Head of caudate nucleus (tissue), 42 donors: ENCODE results near the gene CIDEA.
"Not testable (repeated sequence)": the region's sequence is repeated elsewhere in the genome, so short reads cannot be mapped to it uniquely, and the experiment has no call there.

Experiments used
- DNase-seq, 42 donors: peaks; one replicate each; pipeline versions ENCODE4 v3.0.0 to v3.0.0-alpha.2; 2020 to 2021; ENCODE audit warnings: mixed read lengths in 7 of 42
- intact Hi-C: fragments of 100-400 bp; cut with DNase I; formaldehyde crosslinking; loops from one replicate; pipeline ENCODE4 v1.15.0; 2022

CIDEA gene, protein sequence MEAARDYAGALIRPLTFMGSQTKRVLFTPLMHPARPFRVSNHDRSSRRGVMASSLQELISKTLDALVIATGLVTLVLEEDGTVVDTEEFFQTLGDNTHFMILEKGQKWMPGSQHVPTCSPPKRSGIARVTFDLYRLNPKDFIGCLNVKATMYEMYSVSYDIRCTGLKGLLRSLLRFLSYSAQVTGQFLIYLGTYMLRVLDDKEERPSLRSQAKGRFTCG

GRCh38 chr18:12254136-12254819 is at the start of gene CIDEA:
Gene CIDEA (plus strand): TSS chr18:12254361. CDS start chr18:12254384, 23 bp downstream.
- intact Hi-C loops, result no loop called here
- peak in 16 of 42 donors; percentile 19 to 58 (median 36) for DNase-seq

GRCh38 chr18:12208296-12209153 is 45.6 kb upstream of the CIDEA start:
- DNase-seq, intact Hi-C loops: not testable (repeated sequence)

DNA sequence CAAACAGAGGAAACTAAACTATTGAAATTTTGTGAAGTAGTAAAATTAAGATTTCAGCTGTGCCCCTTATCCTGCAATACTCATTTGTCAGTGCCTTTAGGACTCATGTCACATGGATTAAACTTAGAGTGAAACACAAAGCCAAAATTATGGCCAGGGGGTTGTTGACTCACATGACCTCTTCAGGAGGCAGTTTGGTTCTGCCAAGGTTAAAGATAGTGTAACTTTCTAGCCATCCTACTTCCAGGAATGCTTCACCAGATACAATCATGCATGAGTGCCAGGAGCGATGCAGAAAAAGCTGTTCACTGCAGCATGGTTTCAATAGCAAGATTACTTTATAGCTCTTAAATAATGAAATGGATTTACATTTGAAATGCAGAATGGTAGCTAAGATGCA is 41.9 kb upstream of the CIDEA start:
- DNase-seq, intact Hi-C loops: not testable (repeated sequence)

DNA sequence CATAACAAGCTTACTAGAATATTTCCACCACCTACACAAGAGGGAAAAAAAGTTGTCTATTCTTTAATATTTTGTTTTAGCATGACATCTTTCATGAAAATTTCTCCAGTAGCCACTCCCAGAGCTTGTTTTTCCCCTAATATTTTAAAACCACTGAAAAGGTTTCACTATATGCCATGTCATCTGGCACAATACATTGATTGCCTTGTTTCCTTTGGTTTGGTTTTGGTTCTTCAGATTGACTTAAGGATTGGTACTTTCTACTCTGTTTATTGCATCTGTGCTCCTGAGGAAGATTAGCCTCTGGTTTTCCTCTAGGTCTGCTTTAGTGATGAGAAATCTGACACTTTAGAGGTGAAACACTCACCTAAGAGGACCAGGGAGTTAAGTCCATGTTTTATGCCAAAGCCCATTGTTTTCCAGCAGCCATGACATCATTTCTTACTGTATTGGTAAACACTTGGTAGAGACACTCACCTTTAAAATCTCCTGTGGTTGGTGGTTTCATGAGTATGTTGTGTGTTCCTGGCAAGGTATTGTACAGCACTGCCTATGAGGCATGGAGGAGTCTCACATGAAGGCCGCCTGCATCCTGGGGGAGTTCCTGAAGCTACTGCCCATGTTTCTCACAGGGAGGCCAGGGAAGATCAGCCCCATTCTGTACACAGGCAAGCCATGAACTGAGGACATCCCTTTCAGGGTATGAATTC is 39.7 kb upstream of the CIDEA start:
- DNase-seq, intact Hi-C loops: not testable (repeated sequence)

DNA sequence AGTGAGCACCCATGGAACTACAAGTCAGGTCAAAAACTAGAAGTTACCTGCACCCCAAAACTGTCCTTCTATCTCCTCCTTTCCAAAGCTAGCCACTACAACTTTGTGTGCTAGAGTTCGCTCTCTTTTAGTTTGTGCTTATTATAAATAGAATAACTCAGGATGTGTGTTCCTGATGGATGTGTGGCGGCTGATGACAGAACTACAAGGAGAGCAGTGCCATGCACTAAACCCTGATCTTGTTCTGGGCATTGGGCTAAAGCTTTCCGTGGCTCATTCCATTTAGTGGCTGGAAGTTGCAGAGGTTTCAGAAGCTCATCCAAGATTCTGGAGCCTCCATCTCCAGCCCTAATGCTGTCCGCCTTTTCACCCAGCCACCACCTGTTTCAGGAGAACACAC is 37.7 kb upstream of the CIDEA start:
- intact Hi-C loops, DNase-seq: not testable (repeated sequence)

DNA sequence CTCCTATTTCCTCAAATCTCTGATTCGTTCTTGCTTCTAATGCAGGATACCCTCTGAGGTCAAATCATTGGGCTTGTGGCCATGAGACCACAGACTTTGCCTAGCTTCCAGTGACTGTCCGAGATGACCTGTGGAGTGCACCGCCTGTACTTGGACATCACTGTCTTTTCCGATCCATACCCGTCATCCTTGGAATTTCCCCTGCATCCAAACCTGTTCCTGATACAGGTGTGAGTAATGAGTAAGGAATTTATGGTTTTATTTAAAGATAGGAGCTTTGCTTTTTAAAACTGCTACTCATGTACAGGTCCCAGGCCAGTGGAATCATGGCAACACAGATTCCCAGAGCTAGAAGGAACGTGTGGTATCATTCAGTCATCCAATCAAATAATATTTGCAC is 35.6 kb upstream of the CIDEA start:
- intact Hi-C loops, DNase-seq: not testable (repeated sequence)

DNA sequence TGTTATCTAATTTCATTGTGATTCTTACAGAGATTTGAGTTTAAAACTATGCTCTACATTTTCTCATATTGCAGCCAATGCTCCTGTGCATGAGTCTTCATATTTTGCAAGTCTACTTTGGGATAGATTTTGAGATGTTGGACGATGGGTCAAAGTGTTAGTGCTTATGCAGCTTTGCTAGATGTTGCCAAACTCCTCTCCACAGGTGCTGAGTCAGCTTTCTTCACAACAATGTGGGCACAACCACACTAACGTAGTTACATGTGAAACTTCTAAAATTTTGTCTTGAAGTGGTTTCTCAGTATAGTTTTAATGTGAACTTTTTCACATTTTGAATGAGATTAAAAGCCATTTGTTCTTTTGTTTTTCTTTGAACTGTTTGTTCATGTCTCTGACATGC is 32.1 kb upstream of the CIDEA start:
- intact Hi-C loops, result not testable (repeated sequence)

DNA sequence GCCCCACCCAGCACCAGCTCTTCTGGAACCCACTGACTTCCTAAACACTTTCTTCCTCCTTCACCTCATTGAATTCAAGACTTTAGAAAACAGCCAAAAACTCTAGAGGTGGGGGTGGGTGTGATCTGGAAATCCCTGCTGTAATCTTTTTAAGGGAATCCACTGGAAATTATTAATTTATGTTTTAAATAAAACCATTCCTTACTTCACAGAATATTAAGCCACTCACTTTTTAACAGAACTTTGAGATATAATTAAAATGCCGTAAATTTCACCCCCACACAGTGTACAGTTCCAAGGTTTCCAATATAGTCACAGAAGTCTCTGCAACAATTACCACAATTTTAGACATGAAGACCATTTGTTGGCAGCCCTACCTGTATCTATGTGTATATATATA is 30.8 kb upstream of the CIDEA start:
- DNase-seq, intact Hi-C loops: not testable (repeated sequence)

More for the DNA sequence above, 32.1 kb upstream of the CIDEA start:
- DNase-seq, result not testable (repeated sequence)

GRCh38 chr18:12226807-12227206 is 27.4 kb upstream of the CIDEA start:
- intact Hi-C loops, DNase-seq: not testable (repeated sequence)

- DNase-seq, intact Hi-C loops: not testable (repeated sequence)
Observed at GRCh38 chr18:12227399-12228186, 26.6 kb upstream of the CIDEA start.

DNA sequence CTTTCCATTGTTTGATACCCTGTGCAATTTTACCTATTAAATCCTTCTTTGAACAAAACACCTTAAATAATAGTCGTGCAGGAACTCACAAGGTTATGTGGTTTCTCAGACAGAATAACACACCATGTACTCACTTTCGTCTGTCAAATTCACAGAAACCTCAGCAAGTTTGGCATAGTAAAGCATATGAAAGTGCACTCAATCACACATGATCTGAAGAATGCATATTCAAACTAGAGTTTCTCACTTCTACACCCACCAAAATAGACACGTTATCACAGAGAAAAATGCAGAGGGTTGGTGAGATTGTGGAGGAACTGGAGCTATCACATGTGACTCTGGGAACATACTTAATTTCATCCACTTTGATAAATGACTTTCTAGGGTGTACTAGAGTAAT is 25.9 kb upstream of the CIDEA start:
- intact Hi-C loops, DNase-seq: not testable (repeated sequence)

GRCh38 chr18:12230561-12230960 is 23.6 kb upstream of the CIDEA start:
- intact Hi-C loops, DNase-seq: not testable (repeated sequence)

- no peak for DNase-seq
- intact Hi-C loops, result no loop called here
Observed at GRCh38 chr18:12231040-12231882, 22.9 kb upstream of the CIDEA start.

DNA sequence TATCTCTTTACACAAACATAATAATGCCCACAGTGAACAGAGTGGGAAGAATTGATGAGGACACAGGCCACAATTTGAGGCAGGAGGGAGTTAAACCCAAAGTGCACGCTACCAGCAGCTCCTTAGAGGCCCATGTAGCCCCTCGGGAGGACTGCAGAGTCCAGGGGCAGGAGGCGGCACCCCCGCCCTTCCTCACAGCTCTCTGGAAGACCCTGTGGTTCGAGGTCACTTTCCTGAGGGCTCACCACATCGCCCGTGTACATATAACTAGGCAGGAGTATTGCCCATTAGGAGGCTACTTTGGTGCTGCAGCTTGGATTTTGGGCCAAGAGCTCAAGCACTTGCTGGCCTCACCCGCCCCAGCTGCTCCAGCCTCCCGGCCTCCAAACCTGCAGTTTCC is 22.2 kb upstream of the CIDEA start:
- DNase-seq, result no peak
- intact Hi-C loops, result no loop called here

- intact Hi-C loops, result no loop called here
- DNase-seq, result no peak
Observed at GRCh38 chr18:12233378-12233777, 20.8 kb upstream of the CIDEA start.

DNA sequence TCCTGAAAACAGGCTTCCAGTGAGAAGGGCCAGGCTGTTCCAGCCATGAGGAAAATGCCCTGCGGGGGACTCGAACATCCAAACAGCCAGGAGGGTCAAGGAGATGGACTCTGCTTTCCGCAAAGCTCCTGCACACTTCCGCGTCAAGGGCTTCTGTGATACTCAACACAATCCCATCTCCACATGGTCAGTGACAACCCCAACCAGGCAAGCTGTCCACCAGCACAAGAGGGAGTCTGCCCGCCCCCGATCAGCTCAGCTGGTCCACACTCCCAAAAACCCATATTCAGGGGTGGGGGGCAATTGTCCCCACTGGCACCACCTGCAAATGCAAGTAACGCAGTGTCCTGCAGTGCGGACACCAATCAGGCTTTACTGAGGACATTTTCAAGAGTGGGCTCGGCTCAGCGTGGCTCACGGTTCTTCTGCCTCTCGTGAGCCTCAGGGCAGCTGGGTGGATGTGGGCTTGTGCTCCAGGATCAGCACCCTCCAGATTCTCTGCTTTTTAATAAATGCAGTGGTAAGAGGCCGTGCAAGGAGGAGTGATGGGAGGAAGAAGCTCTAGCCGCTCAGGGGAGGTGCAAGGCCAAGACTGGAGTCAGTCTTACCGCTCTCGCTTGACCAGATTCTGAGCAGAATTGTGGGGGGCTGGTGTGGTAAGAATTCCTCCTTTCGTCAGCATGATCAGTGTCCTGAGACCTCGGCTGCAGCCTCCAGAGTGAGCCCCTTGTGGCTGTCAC is 19.5 kb upstream of the CIDEA start:
- DNase-seq, result no peak
- intact Hi-C loops, result no loop called here

DNA sequence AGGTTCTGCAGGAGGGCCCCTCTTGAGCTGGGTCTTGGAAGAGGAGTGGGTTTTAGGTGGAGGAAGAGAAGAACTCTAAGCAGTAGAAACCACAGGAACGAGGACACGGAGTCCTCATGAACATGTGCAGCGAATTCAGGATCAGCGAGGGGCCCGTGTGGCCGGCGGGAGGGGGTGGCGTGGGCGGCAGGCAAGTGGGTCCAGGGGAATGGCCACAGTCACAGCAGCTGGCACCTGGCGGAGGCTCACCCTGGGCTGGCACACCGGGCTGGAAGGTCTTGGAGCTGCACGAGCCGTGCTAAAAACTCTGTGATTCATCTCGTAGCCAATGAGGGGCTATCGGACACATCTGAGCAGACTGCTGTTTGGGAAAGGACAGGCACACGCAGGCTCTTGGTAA is 18.0 kb upstream of the CIDEA start:
- DNase-seq, result no peak
- intact Hi-C loops, result no loop called here
